Measurements from ENCODE around the gene ZNF486.
"Not testable (repeated sequence)": the region's sequence is repeated elsewhere in the genome, so short reads cannot be mapped to it uniquely, and the experiment has no call there.

Gene ZNF486

DNA sequence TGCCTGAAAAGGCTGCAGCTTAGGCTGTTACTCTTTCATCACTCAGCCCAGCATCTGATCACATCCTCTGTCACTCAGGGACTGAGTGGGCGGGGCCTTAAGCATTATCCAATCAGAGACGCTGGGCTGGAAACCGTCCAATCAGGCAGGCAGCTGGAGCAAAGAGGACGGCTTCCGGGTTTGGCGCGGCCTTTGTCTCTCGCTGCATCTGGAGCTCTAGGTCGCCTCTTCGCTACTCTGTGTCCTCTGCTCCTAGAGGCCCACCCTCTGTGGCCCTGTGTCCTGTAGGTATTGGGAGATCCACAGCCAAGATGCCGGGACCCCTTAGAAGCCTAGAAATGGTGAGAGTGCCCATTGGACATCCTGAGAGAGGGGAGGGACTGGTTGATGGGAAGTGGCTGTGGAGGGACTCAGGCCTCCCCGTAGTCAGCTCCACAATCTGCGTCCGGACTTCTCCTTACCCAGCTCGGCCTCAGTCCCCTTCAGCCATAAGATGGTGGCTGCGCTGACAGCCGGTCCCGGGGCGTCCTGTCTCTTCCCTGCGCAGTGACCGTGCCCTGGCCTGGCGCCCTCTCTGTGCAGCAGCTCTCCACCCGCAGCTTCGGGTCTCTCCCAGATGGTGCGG is at the start of gene ZNF486:
TSS of gene ZNF486 (plus strand) at position 195 of the 625 bp plus-strand sequence. CDS start at position 312, 117 bp downstream.
- H3K4me3 ChIP-seq (ENCODE audit: low read depth, low read length): peak within 1 kb of the TSS; percentile 87

DNA sequence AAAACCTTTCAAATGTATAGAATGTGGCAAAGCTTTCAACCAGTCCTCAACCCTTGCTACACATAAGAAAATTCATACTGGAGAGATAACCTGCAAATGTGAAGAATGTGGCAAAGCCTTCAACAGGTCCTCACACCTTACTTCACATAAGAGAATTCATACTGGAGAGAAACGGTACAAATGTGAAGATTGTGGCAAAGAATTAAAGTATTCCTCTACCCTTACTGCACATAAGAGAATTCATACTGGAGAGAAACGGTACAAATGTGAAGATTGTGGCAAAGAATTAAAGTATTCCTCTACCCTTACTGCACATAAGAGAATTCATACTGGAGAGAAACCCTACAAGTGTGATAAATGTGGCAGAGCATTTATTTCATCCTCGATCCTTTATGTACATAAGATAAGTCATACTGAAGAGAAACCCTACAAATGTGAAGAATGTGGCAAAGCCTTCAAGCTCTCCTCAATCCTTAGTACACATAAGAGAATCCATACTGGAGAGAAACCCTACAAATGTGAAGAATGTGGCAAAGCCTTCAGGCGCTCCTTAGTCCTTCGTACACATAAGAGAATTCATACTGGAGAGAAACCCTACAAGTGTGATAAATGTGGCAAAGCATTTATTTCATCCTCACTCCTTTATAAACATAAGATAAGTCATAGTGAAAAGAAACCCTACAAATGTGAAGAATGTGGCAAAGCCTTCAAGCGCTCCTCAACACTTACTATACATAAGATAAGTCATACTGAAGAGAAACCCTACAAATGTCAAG is 48.8 kb upstream of the ZNF486 start:
- H3K4me3 ChIP-seq (ENCODE audit: low read depth, low read length): not testable (repeated sequence)

More for the DNA sequence above, at the start of gene ZNF486:
- TF ChIP-seq, protein P1, sequence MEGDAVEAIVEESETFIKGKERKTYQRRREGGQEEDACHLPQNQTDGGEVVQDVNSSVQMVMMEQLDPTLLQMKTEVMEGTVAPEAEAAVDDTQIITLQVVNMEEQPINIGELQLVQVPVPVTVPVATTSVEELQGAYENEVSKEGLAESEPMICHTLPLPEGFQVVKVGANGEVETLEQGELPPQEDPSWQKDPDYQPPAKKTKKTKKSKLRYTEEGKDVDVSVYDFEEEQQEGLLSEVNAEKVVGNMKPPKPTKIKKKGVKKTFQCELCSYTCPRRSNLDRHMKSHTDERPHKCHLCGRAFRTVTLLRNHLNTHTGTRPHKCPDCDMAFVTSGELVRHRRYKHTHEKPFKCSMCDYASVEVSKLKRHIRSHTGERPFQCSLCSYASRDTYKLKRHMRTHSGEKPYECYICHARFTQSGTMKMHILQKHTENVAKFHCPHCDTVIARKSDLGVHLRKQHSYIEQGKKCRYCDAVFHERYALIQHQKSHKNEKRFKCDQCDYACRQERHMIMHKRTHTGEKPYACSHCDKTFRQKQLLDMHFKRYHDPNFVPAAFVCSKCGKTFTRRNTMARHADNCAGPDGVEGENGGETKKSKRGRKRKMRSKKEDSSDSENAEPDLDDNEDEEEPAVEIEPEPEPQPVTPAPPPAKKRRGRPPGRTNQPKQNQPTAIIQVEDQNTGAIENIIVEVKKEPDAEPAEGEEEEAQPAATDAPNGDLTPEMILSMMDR (IDR thresholded peaks at IDR 0.05; ENCODE audit: low read depth, low read length): no peak

DNA sequence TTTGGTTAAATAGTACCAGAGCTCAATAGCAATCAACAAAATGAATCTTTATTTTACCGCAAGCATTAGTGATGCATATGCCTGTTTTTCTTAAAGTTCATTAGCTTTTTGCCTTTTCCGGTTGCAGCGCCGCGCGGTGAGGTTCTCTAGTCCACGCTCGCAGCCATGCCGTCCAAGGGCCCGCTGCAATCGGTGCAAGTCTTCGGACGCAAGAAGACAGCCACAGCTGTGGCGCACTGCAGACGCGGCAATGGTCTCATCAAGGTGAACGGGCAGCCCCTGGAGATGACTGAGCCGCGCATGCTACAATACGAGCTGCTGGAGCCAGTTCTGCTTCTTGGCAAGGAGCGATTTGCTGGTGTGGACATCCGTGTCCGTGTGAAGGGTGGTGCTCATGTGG is 42.1 kb upstream of the ZNF486 start:
- TF ChIP-seq, protein P1 (IDR thresholded peaks at IDR 0.05; ENCODE audit: low read depth, low read length): no peak
- no peak overlapping the region for H3K4me3 ChIP-seq (ENCODE audit: low read depth, low read length)

DNA sequence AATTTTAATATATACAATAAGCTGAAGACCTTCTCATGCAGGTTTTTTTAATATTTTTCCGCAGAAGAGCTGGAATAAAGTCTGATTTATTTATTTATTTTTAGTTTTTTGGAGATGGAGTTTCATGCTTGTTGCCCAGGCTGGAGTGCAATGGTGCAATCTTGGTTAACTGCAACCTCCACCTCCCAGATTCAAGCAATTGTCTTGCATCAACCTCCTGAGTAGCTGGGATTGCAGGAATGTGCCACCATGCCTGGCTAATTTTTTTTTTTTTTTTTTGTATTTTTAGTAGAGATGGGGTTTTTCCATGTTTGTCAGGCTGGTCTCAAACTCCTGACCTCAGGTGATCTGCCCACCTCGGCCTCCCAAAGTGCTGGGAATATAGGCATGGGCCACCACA is 34.1 kb upstream of the ZNF486 start:
- not testable (repeated sequence) for H3K4me3 ChIP-seq (ENCODE audit: low read depth, low read length)

DNA sequence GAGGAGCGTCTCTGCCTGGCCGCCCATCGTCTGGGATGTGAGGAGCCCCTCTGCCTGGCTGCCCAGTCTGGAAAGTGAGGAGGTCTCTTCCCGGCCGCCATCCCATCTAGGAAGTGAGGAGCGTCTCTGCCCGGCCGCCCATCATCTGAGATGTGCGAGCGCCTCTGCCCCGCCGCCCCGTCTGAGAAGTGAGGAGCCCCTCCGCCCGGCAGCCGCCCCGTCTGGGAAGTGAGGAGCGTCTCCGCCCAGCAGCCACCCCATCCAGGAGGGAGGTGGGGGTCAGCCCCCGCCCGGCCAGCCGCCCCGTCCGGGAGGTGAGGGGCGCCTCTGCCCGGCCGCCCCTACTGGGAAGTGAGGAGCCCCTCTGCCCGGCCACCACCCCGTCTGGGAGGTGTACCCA is 29.3 kb upstream of the ZNF486 start:
- not testable (repeated sequence) for H3K4me3 ChIP-seq (ENCODE audit: low read depth, low read length)

DNA sequence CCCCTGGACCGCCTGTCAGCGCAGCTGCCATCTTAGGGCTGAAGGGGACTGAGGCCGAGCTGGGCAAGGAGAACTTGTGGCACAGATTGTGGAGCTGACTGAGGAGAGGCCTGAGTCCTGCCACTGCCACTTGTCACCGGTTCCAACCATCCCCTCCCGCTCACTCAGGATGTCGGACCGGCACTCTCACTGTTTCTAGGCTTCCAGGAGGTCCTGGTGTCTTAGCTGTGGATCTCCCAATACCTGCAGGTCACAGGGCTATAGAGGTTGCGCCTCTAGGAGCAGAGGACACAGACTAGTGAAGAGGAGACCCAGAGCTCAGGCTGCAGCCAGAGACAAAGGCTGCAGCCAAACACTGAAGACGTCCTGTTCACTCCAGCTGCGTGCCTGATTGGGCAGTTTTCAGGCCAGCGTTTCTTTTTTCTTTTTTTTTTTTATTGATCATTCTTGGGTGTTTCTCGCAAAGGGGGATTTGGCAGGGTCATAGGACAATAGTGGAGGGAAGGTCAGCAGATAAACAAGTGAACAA is 15.3 kb upstream of the ZNF486 start:
- no peak overlapping the region for H3K4me3 ChIP-seq (ENCODE audit: low read depth, low read length)
- TF ChIP-seq, protein P1 (IDR thresholded peaks at IDR 0.05; ENCODE audit: low read depth, low read length): no peak

DNA sequence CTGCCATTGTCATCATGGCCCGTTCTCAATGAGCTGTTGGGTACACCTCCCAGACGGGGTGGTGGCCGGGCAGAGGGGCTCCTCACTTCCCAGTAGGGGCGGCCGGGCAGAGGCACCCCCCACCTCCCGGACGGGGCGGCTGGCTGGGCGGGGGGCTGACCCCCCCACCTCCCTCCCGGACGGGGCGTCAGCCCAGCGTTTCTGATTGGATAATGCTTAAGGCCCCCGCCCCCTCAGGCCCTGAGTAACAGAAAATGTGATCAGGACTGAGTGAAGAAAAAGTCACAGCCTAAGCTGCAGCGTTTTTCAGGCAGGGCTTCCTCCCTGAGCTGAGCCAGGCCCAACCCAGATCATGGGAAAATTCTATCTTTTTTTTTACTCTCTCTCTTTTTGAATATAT is 14.5 kb upstream of the ZNF486 start:
- not testable (repeated sequence) for H3K4me3 ChIP-seq (ENCODE audit: low read depth, low read length)

DNA sequence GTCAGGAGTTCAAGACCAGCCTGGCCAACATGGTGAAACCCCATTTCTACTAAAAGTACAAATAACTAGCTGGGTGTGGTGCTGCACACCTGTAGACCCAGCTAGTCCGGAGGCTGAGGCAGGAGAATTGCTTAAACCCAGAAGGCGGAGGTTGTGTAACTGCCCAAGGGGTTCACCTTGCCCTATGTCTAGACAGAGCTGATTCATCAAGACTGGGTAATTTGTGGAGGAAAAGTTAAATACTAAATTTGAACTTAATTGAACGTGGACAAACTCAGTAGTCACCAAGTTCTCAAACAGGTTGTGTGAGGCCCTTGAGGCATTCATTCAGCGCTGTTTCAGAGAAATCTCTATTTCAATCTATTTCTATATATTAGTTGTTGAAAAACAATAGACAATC is 13.7 kb upstream of the ZNF486 start:
- H3K4me3 ChIP-seq (ENCODE audit: low read depth, low read length): no peak overlapping the region
- TF ChIP-seq, protein P1 (IDR thresholded peaks at IDR 0.05; ENCODE audit: low read depth, low read length): no peak

DNA sequence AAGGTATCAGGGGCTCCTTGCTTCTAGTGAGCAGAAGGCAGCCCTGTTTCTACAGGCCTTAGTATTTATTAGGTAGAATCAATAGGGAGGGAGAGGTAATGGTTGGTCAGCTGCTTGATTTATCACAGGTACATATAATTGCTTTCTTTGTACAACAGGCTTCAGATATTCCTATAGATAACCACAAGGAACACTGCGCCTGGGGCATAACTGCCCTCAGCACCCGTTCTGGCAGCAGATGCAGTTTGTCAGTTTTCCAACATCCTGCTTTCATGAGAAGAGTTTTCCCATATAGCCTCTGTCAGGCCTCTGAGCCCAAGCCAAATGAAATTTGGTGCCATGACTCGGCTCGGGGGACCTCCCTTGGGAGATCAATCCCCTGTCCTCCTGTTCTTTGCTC is 12.4 kb upstream of the ZNF486 start:
- TF ChIP-seq, protein P1 (IDR thresholded peaks at IDR 0.05; ENCODE audit: low read depth, low read length): no peak
- H3K4me3 ChIP-seq (ENCODE audit: low read depth, low read length): no peak overlapping the region

Data from WI38 (cell line).